ENCODE measurements around the gene LRP1B.

LRP1B gene

DNA sequence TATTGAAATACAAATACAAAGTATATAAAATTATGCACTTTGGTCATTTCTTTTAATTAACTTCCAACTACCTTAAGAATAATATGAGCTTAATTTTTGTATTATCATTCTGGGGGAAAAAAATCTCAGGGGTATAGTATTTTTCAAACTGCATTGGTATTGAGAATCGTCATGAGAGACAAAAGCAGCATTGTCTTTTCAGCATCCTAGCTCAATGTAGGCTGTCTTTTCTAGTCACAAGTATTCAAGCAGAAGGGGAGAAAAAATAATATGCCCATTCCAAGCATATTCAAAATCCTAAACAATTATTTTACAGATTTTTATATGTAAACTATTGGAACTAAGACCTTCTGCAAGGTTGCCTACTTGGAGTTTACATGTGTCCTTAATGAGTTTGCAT, 693.3 kb downstream of the LRP1B start:
- no peak for TF ChIP-seq TOX (CRISPR knock-in tag; IDR thresholded peaks at IDR 0.05; ENCODE audit: borderline replicate concordance)
- TF ChIP-seq CSDC2 (CRISPR knock-in tag; IDR thresholded peaks at IDR 0.05) = no peak
- TF ChIP-seq, protein P1, sequence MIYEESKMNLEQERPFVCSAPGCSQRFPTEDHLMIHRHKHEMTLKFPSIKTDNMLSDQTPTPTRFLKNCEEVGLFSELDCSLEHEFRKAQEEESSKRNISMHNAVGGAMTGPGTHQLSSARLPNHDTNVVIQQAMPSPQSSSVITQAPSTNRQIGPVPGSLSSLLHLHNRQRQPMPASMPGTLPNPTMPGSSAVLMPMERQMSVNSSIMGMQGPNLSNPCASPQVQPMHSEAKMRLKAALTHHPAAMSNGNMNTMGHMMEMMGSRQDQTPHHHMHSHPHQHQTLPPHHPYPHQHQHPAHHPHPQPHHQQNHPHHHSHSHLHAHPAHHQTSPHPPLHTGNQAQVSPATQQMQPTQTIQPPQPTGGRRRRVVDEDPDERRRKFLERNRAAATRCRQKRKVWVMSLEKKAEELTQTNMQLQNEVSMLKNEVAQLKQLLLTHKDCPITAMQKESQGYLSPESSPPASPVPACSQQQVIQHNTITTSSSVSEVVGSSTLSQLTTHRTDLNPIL (CRISPR knock-in tag; IDR thresholded peaks at IDR 0.05; ENCODE audit: low read depth) = no peak
- TF ChIP-seq OSR1 (CRISPR knock-in tag; IDR thresholded peaks at IDR 0.05) = no peak
- TF ChIP-seq BACH2 (CRISPR knock-in tag; IDR thresholded peaks at IDR 0.05; ENCODE audit: borderline replicate concordance) = no peak
- TF ChIP-seq, protein P2, sequence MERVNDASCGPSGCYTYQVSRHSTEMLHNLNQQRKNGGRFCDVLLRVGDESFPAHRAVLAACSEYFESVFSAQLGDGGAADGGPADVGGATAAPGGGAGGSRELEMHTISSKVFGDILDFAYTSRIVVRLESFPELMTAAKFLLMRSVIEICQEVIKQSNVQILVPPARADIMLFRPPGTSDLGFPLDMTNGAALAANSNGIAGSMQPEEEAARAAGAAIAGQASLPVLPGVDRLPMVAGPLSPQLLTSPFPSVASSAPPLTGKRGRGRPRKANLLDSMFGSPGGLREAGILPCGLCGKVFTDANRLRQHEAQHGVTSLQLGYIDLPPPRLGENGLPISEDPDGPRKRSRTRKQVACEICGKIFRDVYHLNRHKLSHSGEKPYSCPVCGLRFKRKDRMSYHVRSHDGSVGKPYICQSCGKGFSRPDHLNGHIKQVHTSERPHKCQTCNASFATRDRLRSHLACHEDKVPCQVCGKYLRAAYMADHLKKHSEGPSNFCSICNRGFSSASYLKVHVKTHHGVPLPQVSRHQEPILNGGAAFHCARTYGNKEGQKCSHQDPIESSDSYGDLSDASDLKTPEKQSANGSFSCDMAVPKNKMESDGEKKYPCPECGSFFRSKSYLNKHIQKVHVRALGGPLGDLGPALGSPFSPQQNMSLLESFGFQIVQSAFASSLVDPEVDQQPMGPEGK (CRISPR knock-in tag; IDR thresholded peaks at IDR 0.05; ENCODE audit: borderline replicate concordance) = no peak
- TF ChIP-seq CSRNP3 (CRISPR knock-in tag; IDR thresholded peaks at IDR 0.05) = no peak
- TF ChIP-seq ZFP3 (CRISPR knock-in tag; IDR thresholded peaks at IDR 0.05) = no peak
- TF ChIP-seq, protein P3, sequence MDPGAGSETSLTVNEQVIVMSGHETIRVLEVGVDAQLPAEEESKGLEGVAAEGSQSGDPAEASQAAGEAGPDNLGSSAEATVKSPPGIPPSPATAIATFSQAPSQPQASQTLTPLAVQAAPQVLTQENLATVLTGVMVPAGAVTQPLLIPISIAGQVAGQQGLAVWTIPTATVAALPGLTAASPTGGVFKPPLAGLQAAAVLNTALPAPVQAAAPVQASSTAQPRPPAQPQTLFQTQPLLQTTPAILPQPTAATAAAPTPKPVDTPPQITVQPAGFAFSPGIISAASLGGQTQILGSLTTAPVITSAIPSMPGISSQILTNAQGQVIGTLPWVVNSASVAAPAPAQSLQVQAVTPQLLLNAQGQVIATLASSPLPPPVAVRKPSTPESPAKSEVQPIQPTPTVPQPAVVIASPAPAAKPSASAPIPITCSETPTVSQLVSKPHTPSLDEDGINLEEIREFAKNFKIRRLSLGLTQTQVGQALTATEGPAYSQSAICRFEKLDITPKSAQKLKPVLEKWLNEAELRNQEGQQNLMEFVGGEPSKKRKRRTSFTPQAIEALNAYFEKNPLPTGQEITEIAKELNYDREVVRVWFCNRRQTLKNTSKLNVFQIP (CRISPR knock-in tag; IDR thresholded peaks at IDR 0.05; ENCODE audit: borderline replicate concordance, low read depth) = no peak
- TF ChIP-seq ZC3H10 (CRISPR knock-in tag; IDR thresholded peaks at IDR 0.05) = no peak
- TF ChIP-seq TCF4 (CRISPR knock-in tag; IDR thresholded peaks at IDR 0.05; ENCODE audit: borderline replicate concordance) = no peak
- no peak for TF ChIP-seq ESRRG (CRISPR knock-in tag; IDR thresholded peaks at IDR 0.05)
- TF ChIP-seq GLIS3 (CRISPR knock-in tag; IDR thresholded peaks at IDR 0.05) = no peak
- TF ChIP-seq ISL1 (CRISPR knock-in tag; IDR thresholded peaks at IDR 0.05) = no peak

GRCh38 chr2:141423124-141423523, 707.7 kb downstream of the LRP1B start:
- no peak for ATAC-seq
- TF ChIP-seq, protein P2 (CRISPR knock-in tag; IDR thresholded peaks at IDR 0.05; ENCODE audit: borderline replicate concordance) = no peak
- TF ChIP-seq ZNF8 (CRISPR knock-in tag; IDR thresholded peaks at IDR 0.05) (no peak), CSDC2 (CRISPR knock-in tag; IDR thresholded peaks at IDR 0.05) (no peak), OSR1 (CRISPR knock-in tag; IDR thresholded peaks at IDR 0.05) (no peak), ZNF565 (CRISPR knock-in tag; conservative IDR thresholded peaks at IDR 0.05; ENCODE audit: low read depth) (no peak), RARB (CRISPR knock-in tag; IDR thresholded peaks at IDR 0.05) (no peak), ZNF70 (CRISPR knock-in tag; IDR thresholded peaks at IDR 0.05) (no peak), ZFP3 (CRISPR knock-in tag; IDR thresholded peaks at IDR 0.05) (no peak), ARNTL (CRISPR knock-in tag; IDR thresholded peaks at IDR 0.05; ENCODE audit: borderline replicate concordance, low read depth) (no peak), SNAI2 (CRISPR knock-in tag; IDR thresholded peaks at IDR 0.05) (no peak), TCF4 (CRISPR knock-in tag; IDR thresholded peaks at IDR 0.05; ENCODE audit: borderline replicate concordance) (no peak), ISL1 (CRISPR knock-in tag; IDR thresholded peaks at IDR 0.05) (no peak), BACH2 (CRISPR knock-in tag; IDR thresholded peaks at IDR 0.05; ENCODE audit: borderline replicate concordance) (no peak), GLIS3 (CRISPR knock-in tag; IDR thresholded peaks at IDR 0.05) (no peak), ZFP30 (CRISPR knock-in tag; IDR thresholded peaks at IDR 0.05) (no peak), PPARA (CRISPR knock-in tag; IDR thresholded peaks at IDR 0.05; ENCODE audit: borderline replicate concordance) (no peak)
- TF ChIP-seq, protein P1 (CRISPR knock-in tag; IDR thresholded peaks at IDR 0.05; ENCODE audit: low read depth) = no peak
- TF ChIP-seq, protein P4, sequence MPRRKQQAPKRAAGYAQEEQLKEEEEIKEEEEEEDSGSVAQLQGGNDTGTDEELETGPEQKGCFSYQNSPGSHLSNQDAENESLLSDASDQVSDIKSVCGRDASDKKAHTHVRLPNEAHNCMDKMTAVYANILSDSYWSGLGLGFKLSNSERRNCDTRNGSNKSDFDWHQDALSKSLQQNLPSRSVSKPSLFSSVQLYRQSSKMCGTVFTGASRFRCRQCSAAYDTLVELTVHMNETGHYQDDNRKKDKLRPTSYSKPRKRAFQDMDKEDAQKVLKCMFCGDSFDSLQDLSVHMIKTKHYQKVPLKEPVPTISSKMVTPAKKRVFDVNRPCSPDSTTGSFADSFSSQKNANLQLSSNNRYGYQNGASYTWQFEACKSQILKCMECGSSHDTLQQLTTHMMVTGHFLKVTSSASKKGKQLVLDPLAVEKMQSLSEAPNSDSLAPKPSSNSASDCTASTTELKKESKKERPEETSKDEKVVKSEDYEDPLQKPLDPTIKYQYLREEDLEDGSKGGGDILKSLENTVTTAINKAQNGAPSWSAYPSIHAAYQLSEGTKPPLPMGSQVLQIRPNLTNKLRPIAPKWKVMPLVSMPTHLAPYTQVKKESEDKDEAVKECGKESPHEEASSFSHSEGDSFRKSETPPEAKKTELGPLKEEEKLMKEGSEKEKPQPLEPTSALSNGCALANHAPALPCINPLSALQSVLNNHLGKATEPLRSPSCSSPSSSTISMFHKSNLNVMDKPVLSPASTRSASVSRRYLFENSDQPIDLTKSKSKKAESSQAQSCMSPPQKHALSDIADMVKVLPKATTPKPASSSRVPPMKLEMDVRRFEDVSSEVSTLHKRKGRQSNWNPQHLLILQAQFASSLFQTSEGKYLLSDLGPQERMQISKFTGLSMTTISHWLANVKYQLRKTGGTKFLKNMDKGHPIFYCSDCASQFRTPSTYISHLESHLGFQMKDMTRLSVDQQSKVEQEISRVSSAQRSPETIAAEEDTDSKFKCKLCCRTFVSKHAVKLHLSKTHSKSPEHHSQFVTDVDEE (CRISPR knock-in tag; IDR thresholded peaks at IDR 0.05) = no peak

More for the DNA sequence above, 693.3 kb downstream of the LRP1B start:
- ATAC-seq = no peak

Data from SK-N-SH treated with all-trans-retinoic acid at 6 μM for 48 hours (cell line).